Measurements from ENCODE around the gene SPEF2.

Gene SPEF2

GRCh38 chr5:35816881-35817521, 199.3 kb downstream of the SPEF2 start:
- TF ChIP-seq CTCF (IDR thresholded peaks at IDR 0.05; ENCODE audit: low read depth, low read length) = no peak
- Histone ChIP-seq H3K4me3 (ENCODE audit: low read depth, low read length) (no peak overlapping the region), H3K9me3 (no peaks in the 10 kb centered on the region), H3K27me3 (no peaks in the 10 kb centered on the region), H3K4me1 (no peaks in the 10 kb centered on the region), H3K36me3 (no peaks in the 10 kb centered on the region)
- no peak for DNase-seq

- H3K4me3 ChIP-seq (ENCODE audit: low read depth, low read length) = no peak overlapping the region
- H3K4me1 ChIP-seq = no peaks in the 10 kb centered on the region
- DNase-seq = no peak
- H3K9me3 ChIP-seq = no peaks in the 10 kb centered on the region
- no peaks in the 10 kb centered on the region for H3K27me3 ChIP-seq
- H3K36me3 ChIP-seq = no peaks in the 10 kb centered on the region
- no peak for TF ChIP-seq CTCF (IDR thresholded peaks at IDR 0.05; ENCODE audit: low read depth, low read length)
These were observed 201.4 kb downstream of the SPEF2 start for GRCh38 chr5:35819026-35819425.

GRCh38 chr5:35819668-35820067, 202.0 kb downstream of the SPEF2 start:
- Histone ChIP-seq H3K9me3 (no peaks in the 10 kb centered on the region), H3K4me1 (no peaks in the 10 kb centered on the region), H3K27me3 (no peaks in the 10 kb centered on the region), H3K4me3 (ENCODE audit: low read depth, low read length) (no peak overlapping the region), H3K36me3 (no peaks in the 10 kb centered on the region)
- DNase-seq = no peak
- no peak for TF ChIP-seq CTCF (IDR thresholded peaks at IDR 0.05; ENCODE audit: low read depth, low read length)

GRCh38 chr5:35820735-35821134, 203.1 kb downstream of the SPEF2 start:
- H3K36me3 ChIP-seq = no peaks in the 10 kb centered on the region
- no peak for TF ChIP-seq CTCF (IDR thresholded peaks at IDR 0.05; ENCODE audit: low read depth, low read length)
- H3K27me3 ChIP-seq = no peaks in the 10 kb centered on the region
- no peaks in the 10 kb centered on the region for H3K4me1 ChIP-seq
- no peaks in the 10 kb centered on the region for H3K9me3 ChIP-seq
- H3K4me3 ChIP-seq (ENCODE audit: low read depth, low read length) = no peak overlapping the region
- DNase-seq = no peak

- Histone ChIP-seq H3K9me3 (no peaks in the 10 kb centered on the region), H3K4me3 (ENCODE audit: low read depth, low read length) (no peak overlapping the region), H3K36me3 (no peaks in the 10 kb centered on the region), H3K4me1 (no peaks in the 10 kb centered on the region), H3K27me3 (no peaks in the 10 kb centered on the region)
- DNase-seq = no peak
- no peak for TF ChIP-seq CTCF (IDR thresholded peaks at IDR 0.05; ENCODE audit: low read depth, low read length)
These were observed 203.8 kb downstream of the SPEF2 start for GRCh38 chr5:35821513-35821912.

- Histone ChIP-seq H3K9me3 (no peaks in the 10 kb centered on the region), H3K27me3 (no peaks in the 10 kb centered on the region), H3K36me3 (no peaks in the 10 kb centered on the region), H3K4me3 (ENCODE audit: low read depth, low read length) (no peak overlapping the region), H3K4me1 (no peaks in the 10 kb centered on the region)
- TF ChIP-seq CTCF (IDR thresholded peaks at IDR 0.05; ENCODE audit: low read depth, low read length) = no peak
- no peak for DNase-seq
These were observed 204.8 kb downstream of the SPEF2 start for GRCh38 chr5:35822511-35822910.
